GM15510 (cell line): ENCODE measurements around the gene PHACTR3.

ENCODE experiments used
- POLR2A ChIP-seq: IDR thresholded peaks from 3 replicates; pipeline ENCODE4 v1.6.1; 2011; ENCODE audit warnings: borderline replicate concordance; ENCODE audit not compliant: insufficient read length; ENCODE audit errors: extremely low read depth

The PHACTR3 gene

DNA sequence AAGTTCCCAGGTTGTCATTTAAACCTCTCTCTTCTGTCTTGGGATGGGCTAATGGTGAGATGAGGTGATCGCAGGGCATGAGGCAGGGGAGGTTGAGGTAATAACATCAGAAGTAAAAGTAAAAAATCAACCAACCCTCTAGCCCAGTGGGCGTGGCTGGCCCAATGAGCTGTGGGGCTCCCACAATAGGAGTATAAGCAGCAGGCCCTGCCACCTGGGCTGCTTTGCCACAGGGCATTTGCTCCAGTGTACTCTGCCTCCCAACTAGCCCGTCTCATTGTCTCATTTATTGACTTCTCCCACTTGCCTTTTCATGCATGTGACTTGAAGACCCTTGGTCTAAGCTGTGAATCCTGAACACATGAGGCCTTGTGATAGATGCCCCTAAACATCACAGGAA is 62.8 kb downstream of the PHACTR3 start:
- TF ChIP-seq POLR2A = no peak

DNA sequence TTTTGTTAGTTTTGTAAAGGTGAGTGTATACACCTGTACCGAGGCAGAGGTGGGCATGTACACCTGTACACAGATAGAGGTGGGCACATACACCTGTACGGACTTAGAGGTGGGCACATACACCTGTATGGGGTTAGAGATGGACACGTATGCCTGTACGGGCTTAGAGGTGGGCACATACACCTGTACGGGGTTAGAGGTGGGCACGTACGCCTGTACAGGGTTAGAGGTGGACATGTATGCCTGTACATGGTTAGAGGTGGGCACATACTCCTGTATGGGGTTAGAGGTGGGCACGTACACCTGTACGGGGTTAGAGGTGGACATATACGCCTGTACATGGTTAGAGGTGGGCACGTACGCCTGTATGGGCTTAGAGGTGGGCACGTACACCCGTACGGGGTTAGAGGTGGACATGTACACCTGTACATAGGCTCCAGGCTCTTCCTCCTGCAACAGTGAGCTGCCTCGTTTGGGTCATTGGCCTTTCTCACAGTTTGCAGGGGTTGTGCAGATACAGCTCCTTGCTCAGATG is 63.7 kb downstream of the PHACTR3 start:
- TF ChIP-seq POLR2A = no peak

DNA sequence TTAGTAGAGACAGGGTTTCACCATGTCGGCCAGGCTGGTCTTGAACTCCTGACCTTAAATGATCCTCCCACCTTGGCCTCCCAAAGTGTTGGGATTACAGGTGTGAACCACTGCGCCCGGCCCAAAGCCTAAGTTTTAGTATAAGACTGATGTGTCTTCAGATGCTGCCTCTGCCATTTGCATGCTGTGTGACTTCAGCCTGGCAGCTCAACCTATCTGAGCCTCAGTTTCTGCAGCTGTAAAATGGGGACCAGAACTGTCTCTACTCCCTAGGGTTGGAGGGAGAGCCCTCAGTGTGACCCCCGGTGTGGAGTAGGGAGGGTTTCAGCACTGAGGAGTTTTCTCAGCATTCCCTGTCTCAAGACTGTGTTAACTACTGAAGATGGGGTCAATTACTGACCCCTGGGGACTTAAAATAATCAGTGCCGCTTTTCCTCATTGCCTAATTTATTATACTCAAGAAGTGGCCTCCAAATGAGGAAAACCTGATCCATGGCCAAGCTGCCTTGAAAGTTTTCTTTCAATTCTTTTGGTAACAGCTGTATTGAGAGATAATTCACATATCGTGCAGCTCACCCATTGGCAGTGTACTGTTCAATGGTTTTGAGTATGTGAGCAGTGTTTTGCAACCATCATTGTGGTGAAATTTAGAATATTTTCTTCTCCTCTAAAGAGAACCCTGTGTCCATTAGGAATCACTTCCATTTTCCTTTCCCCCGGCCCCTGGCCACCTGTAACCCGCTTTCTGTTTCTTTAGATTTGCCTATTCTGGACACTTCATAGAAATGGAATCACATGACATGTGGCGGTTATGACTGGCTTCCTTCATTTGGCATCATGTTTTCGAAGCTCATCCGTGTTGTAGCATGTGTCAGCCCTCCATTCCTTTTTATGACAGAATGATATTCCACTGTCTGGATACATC is 64.8 kb downstream of the PHACTR3 start:
- TF ChIP-seq POLR2A = no peak

DNA sequence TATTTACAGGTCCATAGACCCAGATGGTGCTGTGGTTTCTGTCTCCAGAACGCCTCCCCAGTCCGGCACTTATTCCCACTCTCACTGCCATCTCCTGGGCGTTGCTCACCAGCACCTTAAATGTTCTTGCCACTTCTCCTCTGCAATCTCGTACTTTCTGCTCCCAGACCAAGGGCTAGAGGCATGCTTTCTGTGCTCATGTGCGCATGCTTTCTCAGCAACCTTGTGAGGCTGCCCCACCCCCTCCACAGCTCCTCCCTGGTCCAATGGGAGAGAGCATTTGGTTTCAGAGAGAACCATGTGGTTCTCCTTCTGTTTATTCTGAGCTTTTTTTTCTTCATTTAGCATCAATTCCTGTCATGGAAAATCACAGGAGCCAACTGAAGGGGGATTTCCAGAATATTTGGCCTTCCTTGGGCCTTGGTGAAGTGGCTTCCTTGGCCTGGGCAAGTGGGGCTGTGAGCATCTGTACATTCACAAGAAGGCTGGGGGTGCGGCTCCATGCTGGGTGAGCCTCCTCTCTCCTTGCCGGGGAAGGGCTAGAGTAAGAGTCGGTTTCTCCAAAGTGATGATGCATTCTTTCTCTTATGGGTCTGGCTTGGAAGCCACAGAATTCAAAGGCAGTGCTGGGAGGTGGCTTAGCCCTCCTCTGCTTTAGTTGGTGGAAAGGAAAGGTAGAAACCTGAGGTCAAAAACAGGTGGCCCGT is 66.6 kb downstream of the PHACTR3 start:
- TF ChIP-seq POLR2A = no peak

DNA sequence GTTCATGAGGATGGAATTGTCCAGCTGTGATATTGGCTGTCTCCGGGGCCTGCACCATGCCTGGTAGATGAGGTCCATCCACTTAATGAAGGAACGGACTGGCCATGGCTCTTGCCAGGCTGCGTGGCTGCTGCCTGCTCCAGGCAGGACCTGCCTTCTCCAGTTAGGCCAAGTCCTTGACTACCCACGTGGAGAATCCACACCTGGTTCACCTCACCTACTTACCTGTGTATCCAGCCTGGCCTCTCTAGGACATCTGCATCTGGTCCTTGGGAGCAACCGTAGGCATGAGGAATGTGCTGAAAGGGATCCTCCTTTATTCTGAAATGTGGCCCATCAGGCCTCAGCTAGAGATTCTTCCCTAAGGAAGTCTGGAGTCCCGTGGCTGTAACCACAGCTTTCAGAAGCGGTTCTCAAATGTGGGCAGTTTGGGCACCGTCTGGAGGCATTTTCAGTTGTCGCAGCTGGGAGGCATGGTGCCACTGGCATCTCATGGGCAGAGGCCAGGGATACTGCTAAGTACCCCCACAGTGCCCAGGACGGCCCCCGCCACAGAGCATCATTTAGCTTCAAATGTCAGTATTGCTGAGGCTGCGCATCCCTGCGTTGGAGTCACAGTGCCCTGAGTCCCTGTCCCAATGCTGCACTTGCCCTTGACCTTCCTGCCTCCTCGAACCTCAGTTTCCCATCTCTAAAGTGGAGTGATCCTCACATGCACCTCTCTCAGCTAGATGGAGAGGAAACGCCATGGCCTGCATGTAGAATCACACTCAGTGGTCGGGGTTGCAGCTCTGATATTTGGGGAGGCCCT is 67.5 kb downstream of the PHACTR3 start:
- TF ChIP-seq POLR2A = no peak

DNA sequence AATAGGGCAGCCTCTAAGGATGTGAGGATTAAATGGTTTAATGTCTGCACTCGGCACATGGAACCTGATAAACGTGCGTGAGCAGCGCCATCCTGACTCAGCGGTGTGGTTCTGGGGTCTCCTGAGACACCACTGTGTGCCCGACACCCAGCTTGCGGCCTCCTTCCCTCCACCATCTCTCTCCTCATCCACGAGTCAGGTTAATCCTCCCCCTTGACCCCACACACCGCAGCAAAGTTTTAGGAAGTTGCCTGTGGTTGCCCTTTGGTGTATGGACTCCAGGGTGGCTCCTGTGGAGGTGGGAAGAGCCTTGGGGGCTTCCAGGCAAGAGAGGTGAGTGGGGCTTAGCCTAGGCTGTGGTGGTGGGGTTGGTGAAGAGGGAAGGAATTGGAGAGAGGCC is 68.2 kb downstream of the PHACTR3 start:
- TF ChIP-seq POLR2A = no peak

DNA sequence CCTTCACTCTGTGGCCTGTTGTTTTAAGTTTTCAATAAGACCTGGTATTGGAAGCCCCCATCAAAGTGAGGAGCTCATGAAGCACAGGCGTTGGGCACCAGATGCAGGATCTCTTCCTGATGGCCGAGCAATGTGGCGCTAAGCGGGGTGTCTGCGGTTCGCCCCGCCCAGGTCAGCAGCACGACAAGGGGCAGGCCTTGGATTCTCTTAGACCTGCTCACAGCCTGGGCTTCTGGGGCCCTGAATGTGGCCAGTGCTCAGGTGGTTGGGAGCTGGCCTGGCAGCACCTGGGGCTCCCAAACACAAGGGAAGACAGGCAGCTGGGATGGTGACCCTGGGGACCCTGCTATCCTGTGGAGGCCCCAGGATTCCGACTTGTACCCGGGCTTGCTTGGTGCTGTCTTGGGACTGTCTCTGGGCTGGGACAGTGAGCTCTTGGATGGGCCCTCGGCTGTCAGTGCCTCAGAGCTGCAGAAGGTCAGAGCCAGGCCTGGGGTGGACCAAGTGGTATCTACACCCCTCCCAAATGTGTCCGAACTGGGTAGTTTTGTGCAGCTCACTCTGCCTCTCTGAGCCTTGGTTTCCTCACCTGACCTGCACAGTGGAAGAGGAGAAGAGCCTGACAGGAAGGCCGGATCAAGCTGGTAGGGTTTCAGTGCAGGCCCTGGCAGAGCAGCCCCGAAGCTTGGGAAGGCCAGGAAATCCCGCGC is 69.1 kb downstream of the PHACTR3 start:
- no peak for TF ChIP-seq POLR2A

DNA sequence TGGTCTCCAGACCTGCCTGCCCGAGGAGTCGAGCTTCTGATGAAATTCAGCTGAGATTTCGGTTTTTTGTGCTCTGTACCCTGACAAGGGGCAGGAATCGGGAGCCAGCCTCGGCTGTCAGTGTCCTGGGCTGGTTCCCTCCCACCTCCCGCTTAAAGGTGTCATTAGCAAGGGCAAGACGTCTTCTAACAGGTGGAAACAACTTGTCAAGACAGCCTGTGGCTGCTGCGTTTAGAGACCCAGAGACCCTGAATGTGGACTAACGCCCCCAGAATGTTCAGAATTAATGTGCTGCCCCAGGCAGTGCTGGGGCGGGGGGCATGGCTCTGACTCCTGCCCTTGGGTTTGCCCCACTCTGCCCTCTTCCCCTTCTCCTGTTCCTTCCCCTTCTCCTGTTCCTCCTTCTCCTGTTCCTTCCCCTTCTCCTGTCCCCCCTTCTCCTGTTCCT is 69.7 kb downstream of the PHACTR3 start:
- no peak for TF ChIP-seq POLR2A

DNA sequence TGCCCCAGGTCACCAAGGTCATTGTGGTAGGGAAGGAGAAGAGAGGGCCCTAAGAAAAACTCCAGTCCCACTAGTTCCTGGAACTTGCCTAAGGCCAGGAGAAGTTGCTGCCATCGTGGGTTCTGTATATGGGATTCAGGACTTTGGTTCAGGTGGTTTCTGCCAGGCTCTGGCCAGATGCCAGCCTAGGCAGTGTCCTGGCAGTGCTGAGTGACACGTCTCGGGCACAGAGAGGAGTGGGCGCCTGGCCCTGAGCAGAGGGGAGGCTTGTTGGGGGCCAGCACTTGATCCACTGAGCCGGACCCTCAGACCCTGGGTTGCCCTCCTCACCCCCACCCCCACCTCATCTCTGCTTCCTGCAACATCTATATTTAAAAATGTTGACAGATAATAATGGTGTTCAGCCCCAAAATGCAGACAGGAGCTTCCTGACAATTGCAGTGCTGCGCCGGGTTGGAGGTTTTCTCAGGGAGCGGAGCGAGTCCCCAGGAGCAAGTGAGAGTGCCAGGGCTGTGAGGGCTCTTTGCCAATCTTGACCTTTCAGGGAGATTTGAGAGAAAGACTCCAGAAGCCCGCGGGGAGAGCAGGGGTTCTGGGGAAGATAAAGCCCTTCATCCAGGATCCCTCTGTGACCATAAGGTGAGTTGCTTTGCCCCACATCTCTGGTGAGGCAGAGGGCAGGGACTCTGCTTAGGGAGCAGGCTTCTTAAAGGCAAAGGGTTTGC is 71.9 kb downstream of the PHACTR3 start:
- TF ChIP-seq POLR2A = no peak

DNA sequence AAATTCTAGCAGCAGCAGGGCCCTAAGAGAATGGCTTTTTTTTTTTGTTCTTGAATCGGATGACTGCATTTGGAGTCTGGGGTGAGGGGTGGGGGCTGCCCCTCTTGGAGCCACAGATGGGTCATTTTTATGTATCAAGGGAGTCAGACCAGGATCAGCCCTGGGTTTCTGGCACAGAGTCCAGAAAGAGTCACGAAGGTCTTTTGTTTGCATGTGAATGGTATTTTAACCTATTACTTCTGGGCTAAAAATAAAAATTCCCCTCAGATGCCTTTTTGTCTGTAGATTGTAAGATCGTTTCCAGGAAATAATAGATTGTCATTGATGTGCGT is 72.5 kb downstream of the PHACTR3 start:
- no peak for TF ChIP-seq POLR2A

DNA sequence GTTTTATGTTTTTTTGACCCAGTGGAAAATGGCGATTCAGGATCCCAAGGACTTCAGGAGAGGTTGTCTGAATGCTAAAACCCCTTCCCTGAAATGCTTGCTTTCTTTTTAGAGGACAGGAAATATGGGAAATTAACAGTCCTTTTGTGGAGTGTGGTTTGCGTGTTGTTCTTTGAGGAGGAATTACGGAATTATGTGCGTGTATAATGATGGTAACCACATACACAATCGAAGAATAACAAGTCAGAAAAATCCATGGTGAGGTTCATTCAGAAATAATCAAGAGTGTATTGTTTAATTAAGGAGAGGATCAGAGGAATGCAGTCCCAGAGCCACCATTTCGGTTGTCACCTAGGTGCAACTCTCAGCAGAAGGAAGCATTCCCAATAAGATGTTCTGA is 73.2 kb downstream of the PHACTR3 start:
- no peak for TF ChIP-seq POLR2A

DNA sequence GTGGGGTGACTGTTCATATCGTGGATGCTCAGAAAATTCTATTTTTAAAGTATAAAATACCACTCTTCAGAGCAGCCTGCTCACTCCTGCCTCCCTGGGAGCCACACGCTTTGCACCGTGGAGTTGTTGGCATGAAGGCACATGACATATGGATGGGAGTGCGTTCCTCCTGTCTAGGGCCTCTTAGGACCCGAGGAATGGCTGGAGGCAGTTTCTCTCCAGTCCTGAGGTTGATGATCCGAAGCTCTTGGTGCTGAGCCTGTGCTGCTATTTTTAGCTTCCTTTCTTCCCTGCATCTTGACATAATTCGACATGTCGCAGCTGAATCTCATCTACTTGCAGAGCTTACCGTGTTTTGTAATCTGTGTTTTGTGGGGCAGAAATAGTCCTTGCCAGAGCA is 73.9 kb downstream of the PHACTR3 start:
- no peak for TF ChIP-seq POLR2A

DNA sequence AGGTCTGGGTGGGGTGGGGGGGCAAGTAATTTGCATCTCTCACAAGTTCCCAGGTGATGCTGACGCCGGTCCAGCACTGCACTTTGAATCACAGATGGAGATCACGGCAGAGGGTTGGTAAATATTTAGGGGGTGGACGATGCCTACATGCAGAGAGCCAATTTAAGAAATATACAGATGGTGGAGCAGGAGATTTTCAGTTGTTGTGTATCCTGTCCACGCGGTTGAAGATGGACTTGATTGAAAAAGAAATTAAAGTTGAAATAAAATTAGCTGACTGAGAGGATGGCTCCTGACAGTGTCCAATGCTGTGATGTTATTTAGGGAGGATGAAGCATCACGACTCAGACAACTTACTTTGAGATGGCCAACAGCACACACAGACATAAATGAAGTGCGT is 74.6 kb downstream of the PHACTR3 start:
- no peak for TF ChIP-seq POLR2A
